Activated T-cell treated with anti-CD3 and anti-CD28 coated beads for 24 hours (primary cell): ENCODE data around the gene DBN1.

Experiments used
- DNase-seq: peaks from one replicate; pipeline ENCODE4 v3.0.0-alpha.2; 2020; ENCODE audit warnings: low read depth

DBN1 gene

DNA sequence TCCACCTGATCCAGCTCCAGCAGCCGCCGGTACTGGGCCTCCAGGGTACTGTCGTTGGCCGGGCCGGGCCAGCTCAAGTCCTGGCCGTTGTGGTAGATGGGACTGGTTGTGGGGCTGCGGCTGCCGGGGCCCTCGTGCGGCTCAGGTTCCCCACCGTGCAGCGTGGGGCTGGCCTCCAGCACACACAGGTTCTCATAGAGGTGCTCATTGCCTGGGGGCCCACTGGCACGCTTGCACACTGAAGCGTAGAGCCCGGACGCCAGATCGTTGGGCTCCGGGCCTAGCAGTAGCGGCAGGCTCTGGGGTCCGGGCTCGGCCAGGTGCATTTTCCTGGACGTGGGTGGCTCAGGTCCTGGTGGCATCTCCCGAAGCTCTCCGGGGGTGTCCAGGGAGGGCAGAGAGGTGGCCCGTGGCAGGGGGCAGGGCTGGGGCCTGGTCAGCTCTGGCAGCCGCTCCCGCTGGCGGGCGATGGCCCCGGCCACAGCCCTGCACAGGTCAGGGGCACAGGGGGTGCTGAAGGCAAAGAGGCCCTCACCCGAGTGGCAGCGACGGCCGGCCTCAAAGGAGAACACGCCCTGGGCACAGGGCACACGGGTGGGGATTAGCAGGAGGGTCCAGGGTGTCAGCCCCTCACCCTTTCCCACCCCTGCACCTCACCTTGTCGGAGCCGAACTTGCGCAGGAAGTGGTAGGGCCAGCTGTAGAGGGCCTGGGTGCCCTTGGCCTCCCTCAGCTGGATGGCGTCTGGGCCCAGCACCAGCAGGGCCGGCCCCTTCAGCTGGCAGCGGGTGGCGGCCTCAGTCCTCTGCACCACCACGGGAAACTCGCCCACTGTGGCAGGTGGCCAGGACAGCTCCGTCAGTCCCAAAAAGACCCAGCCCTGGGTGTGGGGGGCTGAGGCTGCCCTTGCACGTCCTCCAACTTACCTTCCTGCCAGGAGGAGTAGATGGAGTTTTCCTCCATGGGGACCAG is 30.9 kb upstream of the DBN1 start:
- no peak for DNase-seq

DNA sequence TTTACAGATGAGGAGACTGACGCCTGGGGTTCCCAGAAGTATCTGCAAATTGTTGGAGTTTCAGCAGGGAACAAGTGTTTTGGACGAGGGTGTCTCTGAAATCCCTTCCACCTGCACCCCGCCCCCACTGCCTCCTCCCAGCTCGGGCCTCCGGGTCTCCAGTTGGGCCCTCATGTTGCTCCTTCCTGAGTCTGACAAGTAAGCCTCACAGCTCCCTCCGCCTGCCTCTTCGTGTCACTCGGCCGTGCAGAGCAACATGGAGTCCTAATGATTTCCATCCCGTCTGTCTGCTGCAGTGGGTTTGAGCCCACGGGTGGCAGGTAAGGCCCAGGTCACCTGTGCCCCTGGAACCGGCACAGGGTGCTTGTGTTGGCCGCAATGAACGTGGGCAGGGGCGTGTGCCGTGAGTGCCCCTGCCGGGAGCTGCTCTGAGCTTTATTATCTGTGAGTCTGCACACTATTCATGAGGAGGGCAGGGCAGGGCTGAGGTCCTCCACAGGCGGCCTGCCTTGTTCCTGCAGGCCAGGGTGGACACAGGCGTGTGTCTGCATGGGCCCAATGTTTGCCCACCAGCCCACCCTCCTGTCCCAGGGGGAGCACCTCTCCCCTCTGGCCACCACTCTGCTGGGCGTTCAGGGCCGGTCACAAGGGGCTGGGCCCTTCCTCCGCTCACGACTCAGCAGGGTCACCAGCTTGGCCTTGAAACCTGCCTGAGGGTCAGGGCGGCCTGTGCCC is 30.1 kb upstream of the DBN1 start:
- no peak for DNase-seq

DNA sequence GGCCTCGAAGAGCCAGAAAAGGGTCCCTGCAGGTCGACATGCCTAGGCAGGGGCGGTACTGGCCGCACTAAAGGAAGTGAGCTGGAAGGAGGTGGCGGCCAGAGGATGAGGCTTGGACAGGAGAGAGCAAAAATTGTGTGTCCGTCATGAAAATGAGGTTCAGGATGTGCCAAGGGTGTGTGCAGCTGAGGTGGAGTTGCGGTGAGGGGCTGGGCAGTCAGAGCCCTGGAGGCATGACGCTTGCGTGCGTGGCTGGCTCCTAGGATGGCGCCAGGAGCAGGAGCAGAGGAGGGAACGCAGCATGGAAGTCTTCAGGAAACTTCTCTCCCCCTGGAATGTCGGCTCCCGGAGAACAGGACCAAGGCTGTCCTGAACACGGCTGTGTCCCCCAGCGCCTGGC is 29.5 kb upstream of the DBN1 start:
- no peak for DNase-seq

DNA sequence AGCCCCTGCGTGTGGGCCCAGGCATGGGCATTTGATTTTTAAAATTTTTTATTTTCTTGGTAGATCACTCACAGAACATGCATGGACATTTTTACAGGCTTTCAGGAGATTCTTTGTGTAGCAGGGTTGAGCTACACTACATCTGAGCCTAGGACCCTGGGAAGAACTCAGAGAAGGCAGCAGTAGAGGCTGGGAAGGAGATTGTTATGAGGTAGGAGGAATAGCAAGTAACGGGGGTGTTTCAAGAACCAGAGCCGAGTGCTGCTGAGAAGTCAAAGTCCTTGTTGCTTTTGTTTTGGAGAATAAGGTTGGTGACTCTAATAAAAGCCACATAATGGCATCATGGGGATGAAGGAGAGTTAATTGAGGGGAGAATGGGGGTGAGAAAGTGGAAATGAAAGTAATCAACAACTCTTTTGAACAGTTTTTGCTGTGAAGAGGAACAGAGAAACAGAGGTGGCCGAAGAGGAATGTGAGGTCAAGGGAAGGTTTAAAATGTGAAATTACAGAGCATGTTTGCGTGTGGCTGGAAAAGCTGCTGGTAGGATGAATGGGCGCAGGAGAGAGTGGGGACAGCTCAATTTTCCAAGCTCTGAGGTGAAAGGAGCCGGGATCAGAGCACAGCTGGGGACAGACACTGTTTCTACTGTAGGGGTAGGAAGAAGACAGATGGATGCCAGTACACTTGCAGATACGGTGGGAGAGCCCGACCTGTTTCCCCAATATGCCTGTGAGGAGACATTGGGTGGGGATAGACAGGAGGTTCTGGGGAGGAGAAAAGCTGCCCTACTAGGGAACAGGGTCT is 28.6 kb upstream of the DBN1 start:
- DNase-seq, result no peak

DNA sequence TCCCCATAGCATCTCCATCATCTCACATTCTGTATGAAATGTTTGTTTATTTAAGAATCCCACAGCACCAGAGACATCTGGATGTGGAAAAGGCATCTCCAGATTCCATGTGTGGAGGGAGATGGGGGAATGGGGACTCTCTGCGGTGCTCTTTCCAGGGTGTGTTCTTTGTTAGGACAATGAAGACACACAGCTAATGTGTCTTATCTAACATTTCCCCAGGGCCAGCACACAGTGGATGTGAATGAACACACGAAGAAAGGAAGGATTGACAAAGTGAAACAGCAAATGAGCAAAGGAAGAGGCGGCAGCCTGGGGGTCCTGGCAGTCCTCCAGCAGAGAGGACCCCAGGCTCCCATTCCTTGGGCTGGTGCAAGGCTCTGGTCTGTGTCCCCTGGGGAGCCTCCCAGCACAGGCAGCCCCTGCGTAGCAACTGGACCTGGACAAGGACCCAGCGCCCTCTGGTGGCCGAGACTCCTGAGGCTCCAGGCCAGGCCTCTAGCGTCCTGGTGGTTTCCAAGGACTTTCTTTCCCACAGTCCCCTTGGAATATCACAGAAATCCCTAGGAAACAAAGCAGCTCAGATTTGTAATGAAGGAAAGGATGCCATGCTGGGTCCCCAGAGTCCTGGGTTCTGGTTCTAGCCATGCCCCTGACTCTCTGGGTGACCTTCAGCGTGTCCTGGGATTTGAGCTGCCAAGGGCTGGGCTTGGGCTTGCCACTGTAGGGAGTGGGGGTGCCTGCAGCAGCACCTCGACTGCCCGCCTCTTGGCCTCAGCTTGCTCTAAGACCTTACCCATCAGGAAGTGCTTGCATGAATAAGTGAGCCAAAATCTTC is 27.5 kb upstream of the DBN1 start:
- DNase-seq, result peak; percentile 74

DNA sequence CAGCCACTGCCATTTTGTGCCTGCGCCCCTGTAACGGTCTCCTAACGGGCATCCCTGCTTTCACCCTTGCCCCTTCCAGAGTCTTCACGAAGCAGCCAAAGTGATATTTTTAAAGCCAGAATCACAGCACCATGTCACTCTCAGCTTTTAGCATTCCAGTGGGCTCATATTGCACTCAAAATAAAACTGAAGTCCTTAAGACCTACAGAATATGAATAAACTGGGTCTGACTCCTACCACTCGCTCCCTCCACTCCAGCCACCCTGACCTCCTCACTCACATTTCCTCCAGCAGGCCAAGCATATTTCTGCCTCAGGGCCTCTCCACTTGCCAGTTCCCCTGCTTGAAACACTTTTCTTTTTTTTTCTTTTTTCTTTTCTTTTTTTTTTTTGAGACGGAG is 26.4 kb upstream of the DBN1 start:
- DNase-seq, result no peak

DNA sequence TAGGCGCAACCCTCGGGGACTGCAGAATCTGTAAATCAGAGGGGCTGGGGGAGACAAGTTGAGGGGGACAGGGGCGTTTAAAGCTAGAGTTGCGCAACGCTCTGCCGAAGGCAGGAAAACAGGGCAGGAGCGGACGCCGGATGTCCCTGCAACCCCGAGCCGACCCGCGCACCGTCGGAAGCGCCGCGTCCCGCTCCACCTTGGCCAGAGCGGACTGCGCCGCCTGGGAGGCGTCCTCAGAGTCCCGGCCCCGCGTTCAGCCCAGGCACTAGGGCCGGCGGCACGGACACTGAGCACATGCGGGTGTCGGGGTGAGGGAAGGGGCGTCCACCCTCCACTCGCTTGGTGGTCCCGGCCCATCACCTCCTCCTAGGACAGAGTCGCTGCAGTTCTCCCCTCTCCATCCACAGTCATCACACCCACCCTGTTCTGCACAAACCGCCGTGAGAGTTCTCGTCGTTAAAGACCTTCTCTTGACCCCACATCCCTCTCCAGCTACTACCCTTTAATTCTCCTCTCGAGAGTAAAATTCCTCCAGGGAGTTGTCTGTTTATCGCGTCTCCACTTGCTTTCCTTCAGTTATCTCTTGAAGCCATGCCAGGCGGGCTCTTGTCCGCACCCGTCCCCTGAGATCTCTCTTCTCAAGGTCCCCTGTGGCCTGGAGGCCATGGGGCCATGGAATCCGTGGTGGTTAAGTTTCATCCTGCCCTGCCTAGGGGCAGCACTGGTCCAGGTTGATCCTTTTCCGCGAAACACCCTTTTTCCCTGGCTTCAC is 24.8 kb upstream of the DBN1 start:
- DNase-seq, result no peak

DNA sequence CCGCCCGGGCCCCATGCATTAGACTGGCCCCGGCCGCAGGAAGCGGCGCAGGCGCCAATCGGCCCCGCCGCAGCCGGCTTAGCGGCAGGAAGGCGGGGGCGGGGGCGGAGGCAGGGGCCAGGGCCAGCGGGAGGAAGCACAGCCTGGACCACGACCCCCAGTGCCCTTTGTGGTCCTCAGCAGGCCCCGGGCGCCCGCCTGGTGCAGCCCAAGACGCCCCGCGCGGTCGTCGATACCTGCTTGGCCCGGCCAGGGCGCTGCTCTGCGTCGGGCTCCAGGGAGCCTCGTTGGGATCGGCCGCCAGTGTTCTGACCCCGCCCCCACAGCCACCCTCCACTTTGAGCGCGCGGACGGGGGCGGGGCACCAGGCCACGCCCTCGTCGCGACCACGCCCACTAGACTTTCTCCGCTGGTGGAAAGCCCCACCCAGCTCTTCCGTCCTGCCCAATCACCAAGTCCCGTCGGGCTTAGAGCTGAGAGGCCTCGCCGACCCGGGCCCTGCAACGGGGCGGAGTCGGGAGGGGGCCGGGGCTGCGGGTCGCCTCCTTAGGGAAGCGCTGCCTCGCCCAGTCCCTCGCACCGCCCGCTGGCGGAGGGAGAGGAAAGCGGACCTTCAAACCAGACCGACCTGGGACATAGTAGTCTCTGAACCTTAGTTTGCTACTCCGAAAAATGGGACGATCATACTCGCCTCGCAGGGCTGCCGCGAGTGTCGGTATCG is 24.0 kb upstream of the DBN1 start, which contains the start of gene PDLIM7:
Gene PDLIM7, minus strand, starts transcription at position 313 of the 721 bp plus-strand sequence. CDS start 1,092 bp downstream, outside the sequence.
- DNase-seq, result peak; percentile 90

DNA sequence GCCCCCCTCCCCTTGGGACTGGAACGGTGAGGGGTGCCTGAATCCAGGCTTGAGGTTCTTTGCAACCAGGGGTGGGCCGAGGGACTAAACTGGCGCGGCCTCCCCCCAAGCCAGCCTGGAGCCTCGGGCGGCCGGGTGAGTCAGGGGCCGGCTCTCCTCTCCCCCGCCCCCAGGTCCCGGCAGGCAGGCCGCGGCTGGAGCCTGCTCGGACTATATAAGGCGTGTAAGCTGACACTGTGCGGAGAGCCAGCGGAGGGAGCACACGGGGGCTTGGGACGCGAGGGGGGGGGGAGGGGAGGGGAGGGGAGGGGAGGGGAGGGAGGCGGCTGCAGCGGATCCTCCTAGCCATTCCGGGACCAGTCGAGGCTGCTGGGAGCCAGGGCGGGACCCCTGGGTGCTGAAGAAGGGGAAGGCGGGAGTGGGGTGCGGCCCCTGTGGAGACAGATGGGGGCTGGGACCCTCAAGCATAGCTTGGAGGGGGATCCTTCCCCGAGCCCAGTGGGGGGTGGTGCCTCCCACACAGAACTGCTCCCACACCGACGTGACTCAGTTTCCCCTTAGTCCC is 23.4 kb upstream of the DBN1 start:
- no peak for DNase-seq

DNA sequence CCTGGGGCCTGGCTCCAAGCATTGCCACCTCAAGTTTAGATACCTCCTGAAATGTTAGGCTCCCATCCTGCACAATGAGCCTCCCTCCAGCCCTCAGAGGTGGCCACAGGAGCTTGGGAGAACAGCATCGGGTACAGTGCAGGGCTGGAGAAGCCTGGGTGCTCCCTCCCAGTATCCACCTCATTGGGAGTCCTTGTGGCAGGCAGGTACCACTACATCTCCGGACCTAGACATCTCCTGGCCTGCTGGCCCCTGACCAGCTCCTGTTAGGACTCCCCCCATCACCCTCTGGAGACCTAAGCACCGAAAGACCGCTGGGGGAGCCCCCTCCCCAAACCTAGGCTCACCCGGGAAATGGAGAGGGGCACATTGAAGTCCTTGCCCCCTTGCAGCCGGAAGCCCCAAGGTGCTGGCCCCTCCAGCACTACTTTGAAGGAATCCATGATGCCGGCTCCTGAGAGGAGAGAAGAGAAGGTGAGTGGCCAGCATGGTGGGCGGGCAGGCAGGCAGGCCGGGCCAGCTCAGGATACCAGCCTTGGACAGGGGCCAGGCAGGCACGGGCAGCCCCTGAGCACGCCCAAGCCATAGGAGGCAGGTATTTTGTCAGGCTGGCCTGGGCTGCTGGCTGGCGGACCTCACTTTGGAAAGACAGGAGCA is 22.8 kb upstream of the DBN1 start:
- no peak for DNase-seq

DNA sequence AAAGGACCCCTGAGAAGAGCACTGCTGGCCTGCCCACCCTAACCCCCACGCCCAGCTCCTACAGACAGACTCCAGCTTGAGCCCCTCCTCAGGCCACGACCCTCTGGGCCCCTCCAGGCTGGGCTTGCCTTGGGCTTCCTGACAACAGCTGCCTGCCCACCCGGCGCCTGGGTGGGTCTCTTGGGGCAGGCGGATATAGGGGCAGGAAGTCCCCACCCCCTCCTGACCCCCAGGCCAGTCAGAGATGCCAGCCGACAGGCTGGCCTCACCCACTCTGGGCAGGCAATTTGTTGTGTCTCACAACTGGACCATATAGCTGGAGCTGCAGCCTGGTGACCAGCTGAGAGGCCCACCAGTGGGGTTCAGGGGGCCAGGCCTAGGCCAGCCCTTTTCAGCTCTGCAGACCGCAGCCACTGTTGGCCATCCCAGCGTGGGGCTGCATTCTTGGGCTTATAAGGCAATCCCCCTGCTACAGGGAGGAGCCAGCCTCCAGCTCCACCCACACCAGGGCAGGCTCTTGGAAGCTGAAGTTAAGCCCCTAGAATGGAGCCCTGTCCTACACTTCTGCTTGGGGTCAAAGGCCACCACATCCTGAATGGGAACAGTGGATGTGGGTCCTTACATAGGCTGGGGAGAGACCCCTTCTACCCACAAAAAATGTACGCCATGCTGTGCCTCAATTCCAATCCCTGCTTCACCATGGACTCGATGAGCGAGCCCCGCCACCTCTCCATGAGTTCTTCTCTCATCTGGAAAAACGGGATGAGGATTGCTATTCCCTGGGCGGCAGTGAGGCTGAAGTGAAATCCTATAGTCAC is 22.0 kb upstream of the DBN1 start:
- DNase-seq, result no peak

DNA sequence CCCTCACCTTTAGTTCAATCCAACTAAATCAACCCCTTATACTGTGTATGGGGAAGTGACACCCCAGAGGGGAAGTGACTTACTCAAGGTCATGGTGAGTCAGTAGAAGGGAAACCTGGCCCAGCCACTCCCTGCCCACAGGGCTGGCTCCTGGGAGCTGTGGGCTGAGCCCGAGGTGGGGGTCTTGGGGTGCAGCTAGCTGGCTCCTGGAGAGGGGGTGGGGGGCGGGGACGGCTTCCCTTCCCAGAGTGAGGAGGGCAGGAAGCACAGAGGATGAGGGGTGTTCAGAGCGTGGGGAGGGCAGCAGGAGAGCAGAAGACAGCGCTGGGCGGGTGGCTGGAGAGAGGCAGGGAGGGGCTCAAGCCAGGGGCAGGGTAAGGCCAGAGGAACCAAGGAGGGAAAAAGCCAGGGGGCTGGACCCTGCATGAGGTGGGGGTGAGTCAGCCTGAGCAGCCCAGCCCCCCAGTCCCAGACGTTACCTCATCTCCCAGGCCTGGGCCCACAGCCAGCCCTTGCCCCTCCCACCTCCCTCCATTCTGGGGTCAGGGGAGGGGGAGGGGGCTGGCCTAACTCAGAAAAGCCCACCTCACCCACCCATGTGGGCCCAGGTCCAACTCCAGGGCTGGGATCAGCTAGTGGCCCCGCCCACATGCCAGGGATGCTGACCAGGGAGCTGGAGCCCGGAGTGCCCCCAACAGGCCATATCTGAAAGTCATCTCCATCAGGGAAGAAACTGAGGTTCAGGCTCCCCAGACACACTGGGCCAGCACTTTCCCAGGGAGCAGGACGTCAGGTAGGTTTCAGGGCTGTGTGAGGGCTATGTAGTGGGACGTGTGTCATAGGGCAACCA is 21.1 kb upstream of the DBN1 start:
- no peak for DNase-seq

DNA sequence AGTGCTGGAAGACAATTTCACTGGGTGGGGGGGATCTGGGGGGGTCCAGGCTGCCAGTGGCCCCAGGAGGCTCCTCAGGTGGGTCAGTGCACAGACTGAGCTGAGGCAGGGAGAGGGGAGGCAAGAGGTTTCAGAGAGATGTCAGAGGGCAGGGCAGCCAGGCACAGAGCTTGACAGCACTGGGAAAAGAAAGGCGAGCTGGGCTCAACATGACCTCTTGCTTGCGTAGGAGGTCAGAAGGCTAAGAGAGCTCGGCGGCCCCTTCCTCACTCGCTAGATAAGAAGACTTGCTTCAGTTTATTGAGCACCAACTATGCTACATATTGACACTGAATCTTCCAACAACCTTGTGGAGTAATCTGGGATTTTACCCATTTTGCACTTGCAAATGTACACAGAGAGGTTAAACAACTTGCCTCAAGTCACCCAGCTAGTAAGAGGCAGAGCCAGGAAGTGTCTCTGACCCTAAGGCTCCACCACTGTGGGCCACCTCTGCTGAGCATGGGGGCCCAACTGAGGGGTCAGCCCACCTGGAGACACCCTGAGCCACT is 20.4 kb upstream of the DBN1 start:
- no peak for DNase-seq

DNA sequence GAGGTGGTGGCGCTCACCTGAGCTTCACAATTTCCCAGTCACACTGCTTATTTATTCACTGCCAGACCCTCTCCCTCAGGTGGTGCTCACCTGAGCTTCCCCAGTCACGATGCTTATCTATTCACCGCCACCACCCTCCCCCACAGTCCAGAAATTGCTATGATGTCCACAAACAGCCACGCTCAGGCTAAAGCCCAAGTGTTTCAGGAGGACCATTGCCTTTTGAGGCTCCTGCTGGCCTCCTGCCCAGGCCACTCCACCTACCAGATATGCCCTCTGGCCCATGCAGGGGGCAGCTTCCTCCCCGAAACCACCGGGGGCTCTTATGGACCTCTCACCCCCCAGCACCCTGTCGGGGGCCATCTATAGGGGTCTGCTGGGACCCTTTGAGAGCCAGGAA is 19.4 kb upstream of the DBN1 start:
- no peak for DNase-seq

DNA sequence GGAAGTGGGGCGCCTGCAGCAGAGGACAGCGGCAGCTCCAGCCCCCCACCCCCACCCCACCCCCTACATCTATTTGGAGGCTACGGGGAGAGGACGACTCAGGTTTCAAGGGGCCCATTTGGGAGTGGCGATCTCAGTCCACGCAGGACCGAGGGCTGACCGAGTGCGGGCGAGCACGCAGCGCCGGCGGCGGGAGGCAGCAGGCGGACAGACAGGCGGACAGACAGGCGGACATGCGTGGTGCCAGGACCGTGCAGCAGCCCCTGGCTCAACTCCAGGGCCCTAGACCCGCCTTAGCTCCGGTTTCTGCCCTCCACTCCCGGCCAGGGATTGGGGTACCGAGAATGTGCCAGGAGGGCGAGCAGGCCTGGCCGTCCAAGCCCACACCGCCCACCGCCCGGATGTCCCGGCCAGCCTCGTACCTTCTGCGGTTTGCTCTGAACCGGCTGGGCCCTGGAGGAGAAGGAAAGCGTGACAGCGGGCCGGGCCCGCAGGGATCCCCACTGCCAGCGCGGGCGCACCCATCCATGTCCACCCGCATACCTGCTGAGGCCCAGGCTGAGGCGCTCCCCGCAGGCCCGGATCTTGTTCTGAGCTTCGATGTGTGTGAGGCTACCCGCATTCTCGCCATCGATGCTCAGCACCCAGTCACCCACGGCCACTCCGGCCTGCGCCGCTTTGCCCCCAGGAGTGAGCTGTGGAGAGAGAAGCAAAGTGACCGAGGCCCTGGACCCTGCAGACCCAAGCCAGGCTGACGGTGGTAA is 18.7 kb upstream of the DBN1 start:
- DNase-seq, result no peak

DNA sequence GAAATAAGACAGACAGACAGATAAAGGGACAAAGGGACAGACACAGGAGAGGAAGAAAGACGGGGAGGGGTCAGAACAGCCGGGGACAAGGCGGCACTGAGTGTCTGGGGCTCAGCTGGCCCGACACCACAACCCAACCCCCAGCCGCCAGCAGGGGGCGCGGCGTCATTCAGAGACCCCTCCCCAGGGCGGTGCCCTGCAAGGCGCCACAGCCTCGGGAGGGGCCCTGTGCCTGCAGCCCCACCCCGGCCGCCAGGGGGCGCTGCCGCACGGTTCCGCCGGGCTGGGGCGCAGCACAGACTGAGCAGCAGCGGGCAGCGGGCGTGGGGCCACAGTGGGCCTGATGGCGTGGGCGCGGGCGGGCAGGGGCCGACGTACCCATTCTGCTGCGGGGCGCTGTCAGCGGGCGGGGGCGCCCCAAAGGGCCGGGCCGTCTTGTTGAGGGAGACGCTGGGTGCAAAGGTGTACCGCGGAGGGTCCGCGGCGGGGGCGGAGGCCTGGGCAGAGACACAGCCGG is 18.1 kb upstream of the DBN1 start:
- DNase-seq, result no peak
